Naive thymus-derived CD4-positive, alpha-beta T cell (primary cell): Measurements from ENCODE around the gene TSHZ1. TPM values are rescaled to one million over a fixed set of nuclear protein-coding genes. Genes with fewer than 3 reads are reported as not detected.

Experiments
- ATAC-seq: fragments of 150-1000 bp; cut with Tn5 transposase; 2 replicates; pipeline ENCODE4 v1.10.0; 2021; ENCODE audit warnings: mild to moderate bottlenecking, moderate library complexity
- CTCF ChIA-PET: fragments of 350-600 bp; sonication (Branson Sonifier 250); formaldehyde crosslinking; loops from one replicate; lab custom pipeline; 2021; ENCODE audit warnings: antibody characterized with exemption; lab: Charles Lee
- POLR2A ChIA-PET: fragments of 350-600 bp; sonication (Branson Sonifier 250); formaldehyde crosslinking; loops from one replicate; lab custom pipeline; 2021; ENCODE audit warnings: antibody characterized with exemption, inconsistent platforms; lab: Charles Lee
- DNase-seq, 9 donors: peaks; one replicate each; pipeline versions ENCODE4 v3.0.0 to v3.0.0-alpha.2; 2020 to 2022; ENCODE audit warnings: mixed read lengths in 1 of 9
- H3K27ac ChIP-seq: one replicate; pipeline ENCODE4 v1.7.0; 2013; ENCODE audit warnings: mild to moderate bottlenecking, low read depth, low read length, moderate library complexity
- H3K27me3 ChIP-seq, 2 donors: one replicate each; pipeline ENCODE4 v1.7.0; 2013; ENCODE audit warnings: low read length in 2 of 2, mild to moderate bottlenecking in 2 of 2, moderate library complexity in 2 of 2; ENCODE audit not compliant: control insufficient read depth in 2 of 2, insufficient read depth in 2 of 2
- H3K36me3 ChIP-seq, 3 experiments: 1 replicate in 2 of 3; 2 replicates in 1 of 3; pipeline ENCODE4 v1.7.0; 2013; ENCODE audit warnings: low read length in 3 of 3, mild to moderate bottlenecking in 3 of 3, moderate library complexity in 1 of 3; ENCODE audit not compliant: insufficient read depth in 3 of 3, control insufficient read depth in 2 of 3
- H3K4me1 ChIP-seq, 2 donors: one replicate each; pipeline ENCODE4 v1.7.0; 2013; ENCODE audit warnings: low read length in 2 of 2, mild to moderate bottlenecking in 2 of 2, moderate library complexity in 1 of 2; ENCODE audit not compliant: control insufficient read depth in 2 of 2, insufficient read depth in 2 of 2
- H3K4me3 ChIP-seq: 2 replicates; pipeline ENCODE4 v1.7.0; 2013; ENCODE audit warnings: mild to moderate bottlenecking, low read length
- H3K9me3 ChIP-seq, 3 experiments: 1 replicate in 2 of 3; 2 replicates in 1 of 3; pipeline ENCODE4 v1.7.0; 2013; ENCODE audit warnings: low read length in 3 of 3; ENCODE audit not compliant: control insufficient read depth in 2 of 3
- H3K27ac Mint-ChIP-seq, 9 donors: one replicate each; pipeline ENCODE4 v1.8.0; 2020 to 2022; ENCODE audit warnings: mixed read lengths in 9 of 9, mild to moderate bottlenecking in 8 of 9, moderate library complexity in 5 of 9, inconsistent platforms in 2 of 9
- H3K27me3 Mint-ChIP-seq, 5 donors: one replicate each; pipeline ENCODE4 v1.8.0; 2021 to 2022; ENCODE audit warnings: mixed read lengths in 5 of 5, mild to moderate bottlenecking in 1 of 5
- H3K36me3 Mint-ChIP-seq, 5 donors: one replicate each; pipeline ENCODE4 v1.8.0; 2020 to 2022; ENCODE audit warnings: mixed read lengths in 5 of 5, mild to moderate bottlenecking in 3 of 5, inconsistent platforms in 1 of 5
- H3K4me1 Mint-ChIP-seq, 7 donors: one replicate each; pipeline ENCODE4 v1.8.0; 2020 to 2022; ENCODE audit warnings: mixed read lengths in 7 of 7, mild to moderate bottlenecking in 3 of 7, inconsistent platforms in 1 of 7
- H3K4me3 Mint-ChIP-seq, 10 donors: one replicate each; pipeline ENCODE4 v1.8.0; 2020 to 2022; ENCODE audit warnings: mild to moderate bottlenecking in 10 of 10, mixed read lengths in 10 of 10, moderate library complexity in 6 of 10, inconsistent platforms in 2 of 10
- H3K9me3 Mint-ChIP-seq, 11 donors: one replicate each; pipeline ENCODE4 v1.8.0; 2020 to 2022; ENCODE audit warnings: mixed read lengths in 11 of 11, mild to moderate bottlenecking in 4 of 11, inconsistent platforms in 1 of 11, moderate library complexity in 1 of 11
- intact Hi-C, 2 donors: fragments of 100-400 bp; cut with micrococcal nuclease; formaldehyde crosslinking; loops; one replicate each; pipeline ENCODE4 v1.15.1; 2023
- polyA plus RNA-seq, 2 donors: library from polyadenylated mRNA; unstranded; fragments of 300-500 nt; fragmentation: Illumina TruSeq; gene quantifications; one replicate each; pipeline ENCODE4 v1.2.3, GENCODE V29; 2021
- total RNA-seq, 6 experiments: library from RNA in 5 of 6; stranded (reverse) in 5 of 6; gene quantifications; 1 replicate in 5 of 6; 2 replicates in 1 of 6; pipeline ENCODE4 v1.2.3 and lab custom pipeline; 2021 to 2026

Gene TSHZ1
- total and polyA plus RNA-seq, 7 experiments from 2014 or later: 4.5 to 33.5 (median 23.4) TPM

DNA sequence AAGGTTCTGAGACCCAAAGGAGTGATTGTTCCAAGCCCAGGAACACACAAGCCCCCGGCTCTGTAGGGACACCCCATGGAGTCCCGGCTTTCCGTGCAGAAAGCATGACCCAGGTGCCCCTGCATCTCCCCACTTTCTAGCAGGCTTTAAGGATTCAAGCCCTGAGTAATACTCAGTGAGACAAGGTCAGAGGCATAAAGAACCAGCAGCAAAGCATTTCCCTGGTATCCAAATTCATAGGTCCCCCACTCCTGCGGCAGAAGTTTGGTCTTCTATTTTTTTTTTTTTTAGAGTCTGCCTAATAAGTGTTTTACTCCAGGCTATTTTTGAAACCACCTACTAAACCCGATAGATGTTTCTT, 16.3 kb downstream of the TSHZ1 start:
- H3K36me3 Mint-ChIP-seq: peaks cover 0 to 18% (median 5%) of the 10 kb centered on the region in 5 donors
- peaks cover 18 to 94% (median 82%) of the 10 kb centered on the region in 7 donors for H3K4me1 Mint-ChIP-seq
- CTCF ChIA-PET: no interaction called here
- Histone ChIP-seq H3K4me3 (no peak overlapping the region), H3K9me3 (no peaks in the 10 kb centered on the region), H3K4me1 (peaks cover 0 to 19% of the 10 kb centered on the region in 2 donors), H3K27me3 (no peaks in the 10 kb centered on the region), H3K27ac (peak overlapping the region; percentile 37), H3K36me3 (peaks cover 0 to 3% (median 0%) of the 10 kb centered on the region in 3 experiments)
- no peaks in the 10 kb centered on the region for H3K27me3 Mint-ChIP-seq
- peak overlapping the region in 9 of 10 donors; percentile 61 to 84 (median 73) for H3K4me3 Mint-ChIP-seq
- POLR2A ChIA-PET: interaction anchor here (1.1 kb wide), 1 partner anchor 17 kb away, joined by 8 read pairs; the partner anchor contains the start of gene TSHZ1
- H3K27ac Mint-ChIP-seq: peak overlapping the region in 8 of 9 donors; percentile 36 to 86 (median 81)
- H3K9me3 Mint-ChIP-seq: no peaks in the 10 kb centered on the region
- no peak for ATAC-seq
- intact Hi-C loops: loop anchor here in 1 of 2 donors (2.0 kb wide), 1 partner anchor 14 kb away; no protein-coding TSS in a partner anchor
- no peak for DNase-seq

DNA sequence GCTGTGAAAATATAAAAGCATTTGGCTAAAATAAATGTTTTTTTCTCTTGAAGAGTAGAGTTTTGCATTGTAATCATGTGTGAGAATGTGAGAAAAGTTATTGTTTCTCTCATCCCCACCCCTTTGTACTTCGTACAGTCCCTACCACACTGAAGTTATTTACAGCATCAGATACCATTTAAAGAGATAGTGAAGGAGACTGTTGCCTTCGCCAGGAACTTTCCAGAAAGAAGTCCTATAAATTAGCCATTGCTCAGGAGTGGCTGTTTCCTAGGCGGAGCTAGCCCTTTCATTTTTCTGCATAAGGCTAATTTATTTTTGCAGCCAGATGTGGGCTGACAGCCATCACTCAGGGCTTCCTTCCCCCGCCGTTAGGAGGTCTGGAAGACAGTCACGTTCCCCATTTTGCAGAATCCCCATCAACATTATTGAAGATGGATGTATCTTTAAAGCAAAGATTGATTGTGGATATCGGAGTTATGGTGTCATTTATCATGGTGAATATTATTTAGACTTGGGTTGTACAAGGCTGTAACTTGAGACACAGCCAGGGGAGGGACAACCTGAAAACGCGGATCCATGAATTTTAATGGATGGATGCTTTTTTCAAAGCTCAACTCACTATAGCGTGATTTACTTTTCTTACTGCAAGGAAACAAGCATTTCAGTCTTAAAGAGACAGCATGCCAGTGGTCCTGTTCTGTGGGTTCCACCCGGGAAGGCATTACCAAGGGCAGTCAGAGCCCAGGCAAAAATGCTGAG, 17.1 kb downstream of the TSHZ1 start:
- Mint-ChIP-seq H3K4me3 (peak overlapping the region in 8 of 10 donors; percentile 61 to 84 (median 75)), H3K36me3 (peaks cover 0 to 18% (median 5%) of the 10 kb centered on the region in 5 donors), H3K4me1 (peaks cover 18 to 90% (median 75%) of the 10 kb centered on the region in 7 donors), H3K27me3 (no peaks in the 10 kb centered on the region), H3K27ac (peak overlapping the region in 7 of 9 donors; percentile 20 to 86 (median 68)), H3K9me3 (no peaks in the 10 kb centered on the region)
- ChIA-PET POLR2A (interaction anchor here (0.7 to 0.9 kb wide), 2 partner anchors 17 to 22 kb away, joined by 3 read pairs; partner anchors contain the start of gene TSHZ1), CTCF (interaction anchor here (0.7 kb wide), 1 partner anchor 14 kb away, joined by 3 read pairs; no protein-coding TSS in a partner anchor)
- Histone ChIP-seq H3K9me3 (no peaks in the 10 kb centered on the region), H3K4me1 (peaks cover 0 to 16% of the 10 kb centered on the region in 2 donors), H3K27ac (no peak overlapping the region), H3K36me3 (peaks cover 0 to 3% (median 0%) of the 10 kb centered on the region in 3 experiments), H3K4me3 (no peak overlapping the region), H3K27me3 (no peaks in the 10 kb centered on the region)
- ATAC-seq: no peak
- DNase-seq: no peak
- intact Hi-C loops: loop anchor here in 1 of 2 donors (2.0 kb wide), 1 partner anchor 15 kb away; no protein-coding TSS in a partner anchor

DNA sequence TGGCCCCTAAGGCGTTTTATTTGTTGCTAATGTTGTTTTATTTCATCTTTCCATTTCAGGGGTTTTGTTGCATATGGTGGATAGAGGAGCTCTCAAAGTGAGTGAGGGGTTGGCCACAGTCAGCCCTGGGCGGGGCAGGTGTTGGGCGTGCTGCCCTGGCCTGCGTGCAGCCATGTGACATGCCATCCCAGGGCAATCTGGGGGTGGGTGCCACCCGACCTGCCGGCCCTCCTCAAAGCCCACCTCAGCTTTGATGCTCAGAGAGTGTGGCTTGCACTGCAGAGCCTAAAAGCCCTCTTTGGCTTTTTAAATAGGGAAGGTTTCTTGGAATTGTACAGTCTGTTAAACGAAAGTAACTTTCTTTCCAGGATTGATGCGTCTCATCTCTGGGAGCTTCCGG, 18.4 kb downstream of the TSHZ1 start:
- ChIA-PET CTCF (interaction anchor here (2.4 kb wide), 1 partner anchor 15 kb away, joined by 9 read pairs; no protein-coding TSS in a partner anchor), POLR2A (interaction anchor here (0.6 to 2.3 kb wide), 6 partner anchors 11 to 178 kb away, joined by 3 to 13 read pairs (median 3); partner anchors contain the start of genes PTGR3 and TSHZ1)
- Histone ChIP-seq H3K36me3 (peaks cover 0 to 3% (median 0%) of the 10 kb centered on the region in 3 experiments), H3K27ac (no peak overlapping the region), H3K9me3 (no peaks in the 10 kb centered on the region), H3K27me3 (no peaks in the 10 kb centered on the region), H3K4me3 (no peak overlapping the region), H3K4me1 (peaks cover 0 to 16% of the 10 kb centered on the region in 2 donors)
- peaks cover 0 to 18% (median 5%) of the 10 kb centered on the region in 5 donors for H3K36me3 Mint-ChIP-seq
- DNase-seq (no peak), ATAC-seq (no peak)
- H3K27ac Mint-ChIP-seq: peak overlapping the region in 6 of 9 donors; percentile 28 to 65 (median 52)
- H3K4me3 Mint-ChIP-seq: peak overlapping the region in 3 of 10 donors; percentile 20 to 81 (median 54)
- H3K4me1 Mint-ChIP-seq: peaks cover 18 to 89% (median 72%) of the 10 kb centered on the region in 7 donors
- no peaks in the 10 kb centered on the region for H3K9me3 Mint-ChIP-seq
- intact Hi-C loops: no loop called here
- no peaks in the 10 kb centered on the region for H3K27me3 Mint-ChIP-seq

DNA sequence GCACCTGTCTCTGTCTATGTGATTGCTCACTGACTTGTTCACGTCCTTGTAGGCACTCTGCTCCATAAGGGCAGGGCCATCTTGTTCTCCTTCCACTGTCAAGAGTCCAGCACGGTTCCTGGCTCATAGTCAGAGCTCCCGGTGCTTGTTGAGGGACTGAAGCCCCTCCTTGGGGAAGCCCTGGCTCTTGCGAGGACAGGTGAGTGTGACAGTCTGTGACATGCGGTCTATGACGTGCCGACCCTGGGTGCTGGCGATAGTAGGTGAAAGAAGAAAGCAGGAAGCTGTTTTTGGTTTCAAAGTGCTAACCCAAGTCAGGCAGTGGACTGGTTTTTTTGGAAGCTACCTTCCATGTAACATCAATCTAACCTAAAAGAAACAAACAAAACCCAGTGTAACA, 18.8 kb downstream of the TSHZ1 start:
- Histone ChIP-seq H3K4me3 (no peak overlapping the region), H3K36me3 (peaks cover 0 to 3% (median 0%) of the 10 kb centered on the region in 3 experiments), H3K9me3 (no peaks in the 10 kb centered on the region), H3K27ac (no peak overlapping the region), H3K4me1 (peaks cover 0 to 16% of the 10 kb centered on the region in 2 donors), H3K27me3 (no peaks in the 10 kb centered on the region)
- peak; percentile 34 for ATAC-seq
- DNase-seq: no peak
- Mint-ChIP-seq H3K9me3 (no peaks in the 10 kb centered on the region), H3K4me3 (peak overlapping the region in 5 of 10 donors; percentile 8 to 81 (median 21)), H3K4me1 (peaks cover 18 to 89% (median 72%) of the 10 kb centered on the region in 7 donors), H3K27ac (peak overlapping the region in 6 of 9 donors; percentile 29 to 65 (median 58)), H3K36me3 (peaks cover 0 to 18% (median 5%) of the 10 kb centered on the region in 5 donors), H3K27me3 (no peaks in the 10 kb centered on the region)
- POLR2A ChIA-PET: interaction anchor here (0.6 to 2.3 kb wide), 5 partner anchors 11 to 177 kb away, joined by 3 to 13 read pairs (median 4); partner anchors contain the start of genes PTGR3 and TSHZ1
- intact Hi-C loops: no loop called here
- CTCF ChIA-PET: interaction anchor here (2.4 kb wide), 1 partner anchor 15 kb away, joined by 9 read pairs; no protein-coding TSS in a partner anchor

DNA sequence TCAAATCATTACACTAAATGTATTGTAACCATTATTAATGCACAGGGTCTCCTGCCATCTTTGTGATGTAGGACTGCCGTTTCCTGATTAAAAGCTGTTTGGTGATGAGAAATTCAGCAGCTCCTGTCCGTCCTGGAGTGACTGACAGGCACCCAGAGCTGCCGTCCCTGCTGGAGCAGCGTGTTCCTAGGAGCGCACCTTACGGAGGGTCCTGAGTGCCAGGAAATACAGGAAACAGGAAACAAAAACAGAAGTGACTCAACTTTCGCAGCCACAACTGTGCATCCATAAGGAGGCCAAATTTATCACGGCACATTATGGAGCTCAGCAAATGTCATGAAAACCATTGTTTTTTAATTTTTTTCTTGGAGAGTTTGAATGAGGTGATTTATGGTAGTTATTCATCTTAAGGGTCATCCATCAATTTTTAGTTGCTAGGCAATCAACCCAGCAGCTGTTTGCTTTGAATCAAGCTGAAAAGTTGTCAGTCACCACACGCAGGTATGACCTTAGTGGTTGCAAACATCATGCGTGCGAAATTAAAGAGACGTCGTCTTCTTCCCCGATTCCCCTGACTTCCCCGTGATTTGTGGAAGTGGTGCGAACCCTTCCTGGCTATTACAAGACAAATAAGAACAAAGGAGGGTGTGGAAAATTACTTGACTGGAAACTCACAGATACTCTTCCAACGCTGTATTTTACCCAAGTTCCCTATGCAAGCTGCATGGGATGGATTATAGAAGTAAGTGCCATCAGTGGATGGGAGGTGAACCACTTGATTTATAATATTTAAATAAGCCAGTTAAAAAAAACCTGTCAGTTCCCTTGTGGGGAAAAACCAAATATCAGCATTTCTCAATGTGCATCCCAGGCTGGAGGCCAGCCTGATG, 19.8 kb downstream of the TSHZ1 start:
- Histone ChIP-seq H3K27ac (no peak overlapping the region), H3K36me3 (peaks cover 0 to 1% (median 0%) of the 10 kb centered on the region in 3 experiments), H3K4me1 (peaks cover 0 to 16% of the 10 kb centered on the region in 2 donors), H3K9me3 (no peaks in the 10 kb centered on the region), H3K4me3 (no peak overlapping the region), H3K27me3 (no peaks in the 10 kb centered on the region)
- Mint-ChIP-seq H3K9me3 (no peaks in the 10 kb centered on the region), H3K4me1 (peaks cover 18 to 89% (median 74%) of the 10 kb centered on the region in 7 donors), H3K4me3 (peak overlapping the region in 1 of 10 donors; percentile 81), H3K36me3 (peaks cover 0 to 22% (median 8%) of the 10 kb centered on the region in 5 donors), H3K27me3 (no peaks in the 10 kb centered on the region), H3K27ac (peak overlapping the region in 3 of 9 donors; percentile 29 to 53 (median 52))
- ChIA-PET POLR2A (interaction anchor here (1.0 to 2.3 kb wide), 3 partner anchors 15 to 20 kb away, joined by 4 to 13 read pairs (median 5); partner anchors contain the start of genes PTGR3 and TSHZ1), CTCF (interaction anchor here (2.4 kb wide), 1 partner anchor 14 kb away, joined by 9 read pairs; no protein-coding TSS in a partner anchor)
- ATAC-seq: no peak
- no peak for DNase-seq
- intact Hi-C loops: no loop called here
